ENCODE results near the gene SEMA5B.

GRCh38 chr3:123032057-123032456, 4.5 kb upstream of the SEMA5B start:
- TF ChIP-seq FIP1L1 (IDR thresholded peaks at IDR 0.05; ENCODE audit: low read depth, low read length, poor library complexity, severe bottlenecking) (no peak), JUN (IDR thresholded peaks at IDR 0.05; ENCODE audit: borderline replicate concordance, low read depth, low read length) (no peak), JUN (CRISPR knock-in tag; IDR thresholded peaks at IDR 0.05; ENCODE audit: borderline replicate concordance) (no peak), ZNF146 (CRISPR knock-in tag; IDR thresholded peaks at IDR 0.05; ENCODE audit: unreplicated experiment) (no peak), SP1 (CRISPR knock-in tag; IDR thresholded peaks at IDR 0.05) (no peak), MLLT1 (IDR thresholded peaks at IDR 0.05) (no peak), STAT6 (CRISPR knock-in tag; IDR thresholded peaks at IDR 0.05) (no peak), ZNF780A (CRISPR knock-in tag; IDR thresholded peaks at IDR 0.05) (no peak), HMGN3 (IDR thresholded peaks at IDR 0.05; ENCODE audit: borderline replicate concordance, extremely low read depth, insufficient read length, low read depth, low read length) (no peak), NBN (IDR thresholded peaks at IDR 0.05; ENCODE audit: low read depth) (no peak), MEIS2 (IDR thresholded peaks at IDR 0.05; ENCODE audit: partially characterized antibody) (no peak), SMARCE1 (IDR thresholded peaks at IDR 0.05) (no peak), RAD21 (CRISPR knock-in tag; conservative IDR thresholded peaks at IDR 0.05 in 1 of 2, IDR thresholded peaks at IDR 0.05 in 1 of 2) (no peak), ZNF655 (CRISPR knock-in tag; IDR thresholded peaks at IDR 0.05) (no peak), SETDB1 (IDR thresholded peaks at IDR 0.05; ENCODE audit: low read length) (no peak)

Data from K562 (cell line).